HEK293T (cell line): ENCODE results near the gene BARD1.

Source experiments
- BHLHE40 ChIP-seq: fragments of 450-650 bp; IDR thresholded peaks from 2 replicates; pipeline ENCODE4 v1.6.1; 2016; ENCODE audit warnings: mild to moderate bottlenecking, moderate library complexity, borderline replicate concordance
- CTBP1 ChIP-seq: fragments of 450-650 bp; IDR thresholded peaks from 2 replicates; pipeline ENCODE4 v1.6.1; 2016; ENCODE audit warnings: borderline replicate concordance
- ELF4 ChIP-seq: fragments of 450-650 bp; IDR thresholded peaks from 2 replicates; pipeline ENCODE4 v1.6.1; 2017; ENCODE audit warnings: antibody characterized with exemption
- FOXA1 ChIP-seq: fragments of 450-650 bp; IDR thresholded peaks from 2 replicates; pipeline ENCODE4 v1.6.1; 2016; ENCODE audit warnings: mild to moderate bottlenecking
- FOXK2 ChIP-seq: fragments of 450-650 bp; IDR thresholded peaks from 2 replicates; pipeline ENCODE4 v1.6.1; 2016; ENCODE audit warnings: mild to moderate bottlenecking
- FOXM1 ChIP-seq: fragments of 450-650 bp; IDR thresholded peaks from 2 replicates; pipeline ENCODE4 v1.6.1; 2017; ENCODE audit warnings: mild to moderate bottlenecking, borderline replicate concordance
- HDGF ChIP-seq: fragments of 450-650 bp; IDR thresholded peaks from 2 replicates; pipeline ENCODE4 v1.6.1; 2017; ENCODE audit warnings: antibody characterized with exemption, borderline replicate concordance
- L3MBTL2 ChIP-seq: fragments of 450-650 bp; conservative IDR thresholded peaks from 2 replicates; pipeline ENCODE4 v1.6.1; 2016; ENCODE audit warnings: mild to moderate bottlenecking
- LEF1 ChIP-seq: fragments of 450-650 bp; IDR thresholded peaks from 2 replicates; pipeline ENCODE4 v1.6.1; 2017; ENCODE audit warnings: mild to moderate bottlenecking, borderline replicate concordance
- SP1 ChIP-seq: fragments of 450-650 bp; IDR thresholded peaks from 2 replicates; pipeline ENCODE4 v1.6.1; 2017
- SUZ12 ChIP-seq: fragments of 450-650 bp; IDR thresholded peaks from 2 replicates; pipeline ENCODE4 v1.6.1; 2016; ENCODE audit warnings: mild to moderate bottlenecking
- TARDBP ChIP-seq: fragments of 450-650 bp; IDR thresholded peaks from 2 replicates; pipeline ENCODE4 v1.6.1; 2016
- ZNF384 ChIP-seq: fragments of 450-650 bp; IDR thresholded peaks from 2 replicates; pipeline ENCODE4 v1.6.1; 2016
- TF ChIP-seq, protein P1 (sequence below): fragments of 450-650 bp; IDR thresholded peaks from 2 replicates; pipeline ENCODE4 v1.6.1; 2016

DNA sequence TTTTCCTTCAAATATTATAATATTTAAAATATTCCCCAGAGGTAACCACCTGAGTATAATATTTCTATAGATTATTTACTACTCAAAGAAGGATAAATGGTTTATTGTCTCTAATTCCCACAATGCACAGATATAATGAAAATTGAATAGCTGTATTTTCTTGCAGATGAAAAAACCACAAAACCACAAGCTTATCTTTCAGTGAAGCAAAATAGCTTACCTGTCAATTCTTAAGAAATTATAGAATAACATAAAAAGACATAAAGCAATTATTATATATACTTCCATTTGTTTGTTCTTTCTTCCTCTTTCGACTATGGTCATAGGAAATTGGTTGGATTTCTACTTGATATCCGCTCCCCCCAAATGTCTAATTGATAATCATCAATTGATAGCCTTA lies 98.8 kb downstream of the BARD1 start:
- TF ChIP-seq FOXK2 (no peak), SUZ12 (no peak), HDGF (no peak), FOXM1 (no peak), BHLHE40 (no peak), ELF4 (no peak), LEF1 (no peak), SP1 (no peak), CTBP1 (no peak), TARDBP (no peak), L3MBTL2 (no peak), FOXA1 (no peak), ZNF384 (no peak)
- TF ChIP-seq, protein P1, sequence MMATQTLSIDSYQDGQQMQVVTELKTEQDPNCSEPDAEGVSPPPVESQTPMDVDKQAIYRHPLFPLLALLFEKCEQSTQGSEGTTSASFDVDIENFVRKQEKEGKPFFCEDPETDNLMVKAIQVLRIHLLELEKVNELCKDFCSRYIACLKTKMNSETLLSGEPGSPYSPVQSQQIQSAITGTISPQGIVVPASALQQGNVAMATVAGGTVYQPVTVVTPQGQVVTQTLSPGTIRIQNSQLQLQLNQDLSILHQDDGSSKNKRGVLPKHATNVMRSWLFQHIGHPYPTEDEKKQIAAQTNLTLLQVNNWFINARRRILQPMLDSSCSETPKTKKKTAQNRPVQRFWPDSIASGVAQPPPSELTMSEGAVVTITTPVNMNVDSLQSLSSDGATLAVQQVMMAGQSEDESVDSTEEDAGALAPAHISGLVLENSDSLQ: no peak
